CD4-positive, alpha-beta T cell treated with Interleukin-1 beta for 1 hour (primary cell): Measurements from ENCODE around the gene TXNRD3.

Experiments used
- DNase-seq, 2 donors: peaks; one replicate each; pipeline ENCODE4 v3.0.0-alpha.2; 2020 to 2022

The TXNRD3 gene

GRCh38 chr3:126581569-126581968 lies 73.4 kb downstream of the TXNRD3 start:
- DNase-seq: no peak

- no peak for DNase-seq
Measured at GRCh38 chr3:126580746-126581145, 74.2 kb downstream of the TXNRD3 start.

DNA sequence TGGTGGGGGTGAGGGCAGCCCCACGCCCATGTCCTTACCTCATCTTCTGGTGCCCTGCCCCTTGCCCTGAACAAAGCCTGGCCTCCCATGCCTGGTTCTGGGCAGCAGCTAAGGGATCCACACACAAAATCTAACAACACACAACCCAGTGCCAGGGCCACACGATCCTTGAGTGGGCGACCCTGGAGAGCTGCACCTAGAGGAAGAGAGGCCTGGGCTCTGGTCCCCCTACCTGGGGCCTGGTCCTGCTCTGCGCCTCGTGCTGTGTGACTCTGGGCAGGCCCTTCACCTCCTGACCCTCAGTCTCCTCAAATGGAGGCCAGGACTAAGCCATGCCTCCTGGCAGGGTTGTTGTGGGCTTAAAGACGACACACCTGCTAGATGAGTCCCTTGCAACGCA lies 76.2 kb downstream of the TXNRD3 start:
- DNase-seq: no peak

GRCh38 chr3:126577261-126577660 lies 77.7 kb downstream of the TXNRD3 start:
- no peak for DNase-seq

DNA sequence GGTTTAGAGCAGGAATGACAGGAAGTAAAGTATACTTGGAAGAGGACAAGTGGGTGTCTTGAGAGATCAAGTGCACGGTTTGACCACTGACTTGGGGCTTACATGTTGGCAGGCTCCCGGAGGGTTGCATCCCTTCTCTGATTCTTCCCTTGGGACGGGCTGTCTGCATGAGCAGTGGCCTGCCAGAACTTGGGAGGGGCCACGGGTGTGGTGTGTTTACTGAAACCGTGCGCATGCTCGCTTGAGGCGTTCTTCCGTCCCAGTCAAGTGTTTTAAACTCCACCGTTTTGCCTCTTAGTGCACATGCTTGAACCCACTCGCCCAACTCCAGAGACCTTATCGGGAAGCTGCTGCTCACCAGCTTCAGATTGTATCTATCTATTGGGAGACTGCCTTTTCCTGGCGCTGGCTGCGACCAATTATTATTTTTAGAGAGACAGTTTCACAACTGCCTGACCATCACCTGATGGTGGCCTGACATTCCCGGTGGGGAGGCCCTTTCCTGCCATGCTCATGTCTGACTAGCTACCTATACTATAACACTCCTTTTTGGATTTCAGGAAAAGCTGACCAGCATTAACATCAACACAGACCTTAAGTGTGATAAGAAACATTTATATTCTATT lies 81.3 kb downstream of the TXNRD3 start:
- no peak for DNase-seq

GRCh38 chr3:126571078-126571477 lies 83.8 kb downstream of the TXNRD3 start:
- DNase-seq: no peak

DNA sequence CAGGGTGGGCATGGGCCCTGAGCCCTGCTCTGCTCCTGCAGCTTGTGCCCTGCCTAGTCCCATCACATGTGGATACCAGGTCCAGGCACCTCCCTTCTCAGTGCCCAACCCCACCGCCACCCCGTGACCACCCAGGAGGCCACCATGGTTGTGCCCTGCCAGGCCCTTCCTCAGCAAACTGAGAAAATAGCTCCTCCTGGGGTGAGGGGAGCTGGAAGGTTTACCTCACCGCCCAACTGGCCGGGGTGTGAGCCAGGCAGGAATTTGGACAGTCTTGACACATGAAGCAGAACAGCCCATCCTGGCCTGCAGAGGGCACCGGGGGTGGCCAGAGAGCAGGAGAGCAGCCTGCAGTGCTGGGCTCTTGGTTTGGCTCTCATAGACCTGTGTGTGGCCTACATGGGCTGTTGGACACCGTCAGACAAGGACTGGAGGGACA lies 84.8 kb downstream of the TXNRD3 start:
- DNase-seq: no peak

- DNase-seq: no peak
Measured at GRCh38 chr3:126569390-126569975, 85.4 kb downstream of the TXNRD3 start.

DNA sequence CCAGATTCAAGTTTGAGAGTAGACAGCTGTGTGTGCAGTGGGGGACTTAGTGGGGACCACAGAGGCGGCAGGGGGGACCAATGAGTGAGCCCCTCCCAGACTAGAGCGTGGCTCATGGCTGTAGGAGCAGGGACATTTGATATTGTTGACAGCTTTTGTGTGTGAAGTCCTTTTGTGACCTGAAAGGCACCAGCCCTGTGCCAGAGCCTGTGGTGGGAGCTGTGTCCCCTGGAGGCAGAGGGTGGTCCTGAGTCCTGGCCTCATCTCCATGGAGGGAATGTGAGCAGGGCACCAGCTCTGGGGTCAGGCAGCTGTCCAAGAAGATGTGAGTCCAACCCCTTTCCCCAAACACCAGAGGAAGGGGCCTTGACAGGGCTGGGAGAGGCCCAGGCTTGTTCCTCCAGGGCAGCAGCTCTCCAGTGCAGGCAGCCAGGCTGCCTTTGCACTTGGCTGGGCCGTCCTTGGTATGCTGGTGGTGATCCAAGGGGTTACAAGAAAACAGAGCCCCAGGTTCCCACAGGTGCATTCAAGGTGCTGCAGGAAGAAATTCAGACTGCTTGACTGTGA lies 86.1 kb downstream of the TXNRD3 start:
- DNase-seq: no peak

DNA sequence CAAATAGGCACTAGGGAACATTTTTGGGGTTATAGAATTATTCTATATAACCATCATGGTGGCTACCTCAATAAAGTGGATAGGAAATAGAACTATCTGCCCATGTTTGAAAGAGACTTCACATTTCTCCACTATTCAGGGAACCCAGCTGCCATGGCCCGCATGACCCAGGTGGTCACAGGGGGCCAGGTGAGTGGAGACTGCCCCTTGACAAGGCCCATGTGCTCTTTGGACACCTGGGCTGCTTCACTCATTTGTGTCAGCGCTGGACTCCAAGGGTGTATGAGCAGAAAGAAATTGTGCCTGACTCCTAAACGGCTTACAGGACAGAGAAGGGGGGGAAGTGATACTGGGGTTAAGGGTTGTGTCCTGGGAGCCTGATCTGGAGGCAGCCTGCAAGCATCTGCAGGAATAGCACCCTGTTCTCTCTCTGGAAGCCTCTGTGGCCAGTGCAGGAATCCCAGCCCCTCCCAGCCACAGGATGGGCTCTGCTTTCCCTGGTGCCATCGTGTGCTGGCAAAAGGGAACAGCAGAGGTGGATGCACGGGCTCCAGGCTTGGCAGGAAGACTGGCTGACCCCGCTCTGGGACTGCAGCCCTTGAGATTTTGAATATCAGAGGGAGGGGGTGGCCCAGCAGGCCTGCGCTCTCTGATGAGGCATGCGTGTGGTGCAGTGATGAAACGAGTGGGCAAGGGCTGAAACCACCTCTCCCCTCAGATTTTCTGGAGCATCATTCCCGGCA lies 87.1 kb downstream of the TXNRD3 start:
- no peak for DNase-seq

GRCh38 chr3:126562737-126563276 lies 92.1 kb downstream of the TXNRD3 start:
- no peak for DNase-seq

- DNase-seq: no peak
Measured at GRCh38 chr3:126558336-126559071, 96.4 kb downstream of the TXNRD3 start, which contains the start of gene C3orf22. Gene C3orf22 (minus strand): TSS chr3:126558932. CDS start chr3:126553390, 5,542 bp downstream.

DNA sequence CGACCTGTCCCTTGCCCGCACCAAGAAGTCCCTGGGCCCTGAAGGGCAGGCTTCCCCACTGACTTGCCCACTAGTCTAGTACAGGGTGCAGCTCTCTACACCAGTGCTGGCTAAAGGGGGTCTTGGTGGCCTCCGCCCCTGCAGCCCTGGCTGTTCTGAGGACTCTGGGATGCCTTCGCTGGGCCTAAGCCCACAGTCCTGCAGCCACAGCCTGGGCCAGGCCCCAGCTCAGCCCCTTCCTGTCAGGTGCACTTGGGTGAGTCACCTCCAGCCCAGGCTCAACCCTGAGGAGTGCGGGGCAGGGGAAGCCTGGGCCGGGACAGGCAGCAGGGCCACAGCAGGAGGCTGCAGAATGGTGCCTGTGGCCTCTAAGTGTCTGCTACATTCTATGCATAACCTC lies 97.2 kb downstream of the TXNRD3 start:
- DNase-seq: no peak

DNA sequence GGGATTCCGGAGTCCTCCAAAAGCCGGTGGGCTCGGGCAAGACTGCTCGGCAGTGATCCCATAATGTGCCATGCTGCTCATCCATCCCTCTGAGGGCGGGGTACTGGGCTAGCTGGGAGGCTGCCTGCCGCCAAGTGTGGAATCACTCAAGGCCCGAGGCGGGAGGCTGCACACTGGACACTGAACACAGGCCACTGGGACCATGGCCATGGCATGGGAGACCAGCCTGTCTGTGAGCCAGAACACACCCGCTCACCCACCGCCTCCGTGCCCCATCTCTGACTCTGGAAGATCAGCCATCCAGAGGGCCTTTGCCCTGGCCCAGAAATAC lies 97.5 kb downstream of the TXNRD3 start:
- DNase-seq: no peak
